Lower lobe of right lung (tissue), 2 donors: ENCODE measurements around the gene TSTD1. TPM values are rescaled to one million over a fixed set of nuclear protein-coding genes. Genes with fewer than 3 reads are reported as not detected.

ENCODE experiments used
- ATAC-seq, 2 donors: fragments of 200-7000 bp; cut with Tn5 transposase; one replicate each; pipeline ENCODE4 v1.9.1; 2020 to 2022; ENCODE audit warnings: mild to moderate bottlenecking in 2 of 2, moderate library complexity in 2 of 2
- DNase-seq: peaks from one replicate; pipeline ENCODE4 v3.0.0-alpha.2; 2020
- H3K27ac ChIP-seq: fragments of 200-600 bp; one replicate; pipeline ENCODE4 v1.8.0; 2022
- H3K27me3 ChIP-seq: fragments of 200-600 bp; one replicate; pipeline ENCODE4 v1.8.0; 2022; ENCODE audit warnings: low read depth
- H3K36me3 ChIP-seq: fragments of 200-600 bp; one replicate; pipeline ENCODE4 v1.8.0; 2022; ENCODE audit warnings: mild to moderate bottlenecking
- H3K4me1 ChIP-seq: fragments of 200-600 bp; one replicate; pipeline ENCODE4 v1.8.0; 2022
- H3K4me3 ChIP-seq: fragments of 200-600 bp; one replicate; pipeline ENCODE4 v1.8.0; 2022; ENCODE audit warnings: mild to moderate bottlenecking
- H3K9me3 ChIP-seq: fragments of 200-600 bp; one replicate; pipeline ENCODE4 v1.8.0; 2022
- intact Hi-C: fragments of 100-400 bp; cut with DNase I; formaldehyde crosslinking; loops from one replicate; pipeline ENCODE4 v1.11.0; 2022
- long read RNA-seq: library from polyadenylated mRNA; unstranded; transcript quantifications from one replicate; pipeline ENCODE4 v2.0.0, GENCODE V29; 2021
- total RNA-seq: library from RNA; stranded (reverse); fragmentation: NEBNext Ultra II Directional; extraction: Animal tissue kit (Norgen Biotek cat#: 25700); gene quantifications from one replicate; pipeline ENCODE4 v1.2.1, GENCODE V29; 2021
- TF ChIP-seq, protein P1 (sequence below): fragments of 200-600 bp; IDR thresholded peaks from one replicate; pipeline ENCODE4 v1.8.0; 2022; ENCODE audit warnings: antibody characterized with exemption, mild to moderate bottlenecking
- donor health status: DM: no; HTN: yes; CAD: no; lungs with severe emphysema.

Gene TSTD1, protein sequence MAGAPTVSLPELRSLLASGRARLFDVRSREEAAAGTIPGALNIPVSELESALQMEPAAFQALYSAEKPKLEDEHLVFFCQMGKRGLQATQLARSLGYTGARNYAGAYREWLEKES
- total RNA-seq, result 63.2 TPM
- long read RNA-seq, transcript TSTD1-204 (4 exons, 593 nt), result major isoform, 41 of 64 reads
- long read RNA-seq, partial matches to known transcripts, result 1 of 64 reads
- long read RNA-seq, other reads (novel, unspliced or antisense), result 17 of 64 reads

DNA sequence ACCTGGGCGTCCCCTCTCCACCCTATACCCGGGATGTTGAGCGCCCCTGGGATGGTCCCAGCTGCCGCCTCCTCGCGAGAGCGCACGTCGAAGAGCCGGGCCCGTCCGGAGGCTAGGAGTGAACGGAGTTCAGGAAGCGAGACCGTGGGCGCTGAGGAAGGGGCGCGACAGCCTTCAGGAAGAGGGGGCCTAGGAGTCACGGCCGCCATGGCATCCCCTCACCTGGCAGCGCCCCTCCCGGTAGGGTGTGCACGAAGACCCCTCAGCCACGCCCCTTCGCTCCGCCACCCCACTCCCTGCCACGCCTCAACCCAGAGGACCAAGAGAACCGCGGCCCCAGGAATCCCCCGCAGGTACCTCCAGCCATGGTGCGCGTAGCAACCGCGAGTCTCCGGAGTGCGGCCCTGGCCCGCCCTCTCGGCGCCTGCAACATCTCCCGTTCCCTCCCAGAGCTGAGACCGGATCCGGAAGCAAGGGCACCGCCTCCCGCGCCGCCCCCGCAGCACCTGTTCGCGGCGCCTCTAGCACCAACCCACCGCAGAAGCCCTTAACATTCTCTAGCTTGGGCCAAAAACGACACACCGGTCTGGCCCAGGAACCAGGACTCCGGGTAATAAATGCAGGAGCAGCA, at the start of gene TSTD1:
Gene TSTD1 (minus strand): TSS at position 442 of the 631 bp plus-strand sequence. CDS start 75 bp downstream, at position 367.
- Histone ChIP-seq H3K27me3 (no peaks in the 10 kb centered on the region), H3K4me3 (peak within 1 kb of the TSS; percentile 67), H3K27ac (peak within 1 kb of the TSS; percentile 80), H3K36me3 (peaks cover 49% of the 10 kb centered on the region), H3K4me1 (peaks cover 28% of the 10 kb centered on the region), H3K9me3 (no peaks in the 10 kb centered on the region)
- DNase-seq, result peak; percentile 90
- intact Hi-C loops, result no loop called here
- peak; percentile 96 to 98 for ATAC-seq
- TF ChIP-seq, protein P1, sequence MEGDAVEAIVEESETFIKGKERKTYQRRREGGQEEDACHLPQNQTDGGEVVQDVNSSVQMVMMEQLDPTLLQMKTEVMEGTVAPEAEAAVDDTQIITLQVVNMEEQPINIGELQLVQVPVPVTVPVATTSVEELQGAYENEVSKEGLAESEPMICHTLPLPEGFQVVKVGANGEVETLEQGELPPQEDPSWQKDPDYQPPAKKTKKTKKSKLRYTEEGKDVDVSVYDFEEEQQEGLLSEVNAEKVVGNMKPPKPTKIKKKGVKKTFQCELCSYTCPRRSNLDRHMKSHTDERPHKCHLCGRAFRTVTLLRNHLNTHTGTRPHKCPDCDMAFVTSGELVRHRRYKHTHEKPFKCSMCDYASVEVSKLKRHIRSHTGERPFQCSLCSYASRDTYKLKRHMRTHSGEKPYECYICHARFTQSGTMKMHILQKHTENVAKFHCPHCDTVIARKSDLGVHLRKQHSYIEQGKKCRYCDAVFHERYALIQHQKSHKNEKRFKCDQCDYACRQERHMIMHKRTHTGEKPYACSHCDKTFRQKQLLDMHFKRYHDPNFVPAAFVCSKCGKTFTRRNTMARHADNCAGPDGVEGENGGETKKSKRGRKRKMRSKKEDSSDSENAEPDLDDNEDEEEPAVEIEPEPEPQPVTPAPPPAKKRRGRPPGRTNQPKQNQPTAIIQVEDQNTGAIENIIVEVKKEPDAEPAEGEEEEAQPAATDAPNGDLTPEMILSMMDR, result no peak

DNA sequence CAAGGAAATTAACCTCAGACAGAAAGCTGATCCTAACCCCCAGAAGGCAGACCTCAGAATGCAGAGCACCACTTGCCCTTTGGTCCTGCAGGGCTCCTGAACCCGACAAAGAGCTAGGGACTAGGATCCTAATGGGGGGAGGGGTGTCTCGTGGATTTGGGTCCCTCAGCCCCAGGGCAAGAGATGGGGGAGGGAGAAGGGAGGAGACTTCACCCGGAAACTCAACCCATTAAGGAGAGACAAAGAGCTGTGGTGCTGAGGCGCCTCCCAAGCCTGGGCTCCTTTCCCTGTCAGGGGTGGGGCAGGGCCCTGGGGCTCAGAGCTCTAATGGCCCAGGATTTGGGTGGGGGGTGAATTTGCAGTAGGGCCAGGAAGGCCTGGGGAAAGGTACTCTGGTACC, 47.7 kb upstream of the TSTD1 start:
- H3K4me3 ChIP-seq, result no peak overlapping the region
- H3K4me1 ChIP-seq, result peaks cover 30% of the 10 kb centered on the region
- DNase-seq (no peak), ATAC-seq (no peak)
- H3K9me3 ChIP-seq, result no peaks in the 10 kb centered on the region
- H3K36me3 ChIP-seq, result no peaks in the 10 kb centered on the region
- no peaks in the 10 kb centered on the region for H3K27me3 ChIP-seq
- intact Hi-C loops, result no loop called here
- TF ChIP-seq, protein P1, result no peak
- peak overlapping the region; percentile 14 for H3K27ac ChIP-seq

DNA sequence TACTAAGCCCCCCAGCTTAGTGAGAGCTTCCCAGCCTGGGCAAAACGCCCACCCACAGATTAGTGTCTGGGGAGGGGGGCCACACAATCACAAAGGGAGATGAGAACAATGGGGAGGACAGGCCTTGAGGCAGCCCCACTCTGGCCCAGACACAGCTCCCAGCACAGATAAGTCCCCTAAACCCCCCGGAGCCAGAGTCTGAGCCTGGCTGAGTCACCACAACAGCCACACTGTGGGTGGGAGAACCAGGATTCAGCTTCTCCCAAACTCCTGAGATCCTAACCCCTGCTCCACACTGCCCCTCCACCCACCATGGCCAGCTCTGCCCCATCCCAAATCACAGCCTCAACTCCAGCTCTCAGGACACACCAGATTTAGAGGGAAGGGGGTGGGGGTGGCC, 46.4 kb upstream of the TSTD1 start:
- Histone ChIP-seq H3K4me1 (peaks cover 35% of the 10 kb centered on the region), H3K36me3 (no peaks in the 10 kb centered on the region), H3K27ac (peak overlapping the region; percentile 18), H3K9me3 (no peaks in the 10 kb centered on the region), H3K27me3 (no peaks in the 10 kb centered on the region), H3K4me3 (no peak overlapping the region)
- DNase-seq (no peak), ATAC-seq (no peak)
- TF ChIP-seq, protein P1, result no peak
- intact Hi-C loops, result no loop called here

DNA sequence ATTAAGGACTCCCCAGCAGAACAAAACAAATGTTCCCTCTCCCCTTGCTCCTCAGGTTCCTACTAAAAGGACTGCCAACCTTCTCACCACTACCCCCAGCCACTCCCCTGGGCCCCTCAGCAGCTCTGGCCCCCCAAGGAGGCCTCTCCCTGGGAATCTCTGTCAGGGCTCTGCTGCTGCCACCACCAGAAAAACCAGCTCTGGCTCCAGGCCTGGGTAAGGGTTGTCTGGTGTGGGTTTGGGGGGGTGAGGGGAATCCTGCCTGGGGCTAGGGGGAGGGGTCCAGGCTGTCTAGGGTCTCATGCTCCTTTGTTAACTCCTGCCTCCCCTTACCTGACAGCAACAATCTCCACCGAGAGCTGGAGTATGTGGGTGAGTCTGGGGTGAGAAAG, 45.8 kb upstream of the TSTD1 start:
- DNase-seq, result no peak
- H3K27ac ChIP-seq, result peak overlapping the region; percentile 80

DNA sequence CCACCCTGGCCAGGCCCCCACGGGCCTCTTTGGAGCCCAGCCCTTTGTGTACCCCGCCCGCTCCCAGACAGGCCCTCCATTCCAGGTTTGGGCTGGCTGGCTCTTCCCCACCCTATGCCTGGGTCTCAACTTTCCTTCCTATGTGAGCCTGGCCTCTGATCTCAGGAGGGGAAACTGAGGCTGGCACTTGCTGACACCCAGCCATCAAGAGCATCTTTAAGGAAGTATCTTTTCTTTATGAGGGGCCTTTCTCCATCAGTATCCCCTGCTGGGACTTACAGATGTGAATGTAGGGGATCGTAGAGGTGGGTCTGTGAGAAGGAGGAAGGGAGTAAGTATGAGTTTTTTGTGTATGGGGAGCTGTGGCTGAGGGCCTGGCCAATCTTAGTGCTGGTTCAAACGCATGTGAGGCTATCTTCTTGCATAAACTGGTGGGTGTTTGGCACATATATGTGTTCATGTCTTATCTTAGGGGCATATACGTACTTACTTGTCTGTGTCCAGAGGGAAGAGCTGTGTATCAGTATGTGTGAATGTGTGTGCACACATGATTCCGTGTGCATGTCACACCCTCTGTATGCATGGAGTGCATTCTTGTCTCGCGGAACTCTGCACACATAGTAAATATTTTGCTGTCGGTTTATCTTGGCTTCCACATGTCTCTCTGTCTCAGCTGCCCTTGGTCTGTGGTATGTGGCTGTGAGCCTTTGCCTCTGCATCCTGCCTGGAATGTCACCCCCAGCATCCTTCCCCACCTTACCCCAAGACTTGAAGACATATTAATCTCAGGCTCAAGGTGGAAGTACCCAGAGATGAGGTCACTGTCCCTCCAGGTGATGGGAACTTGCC, 45.2 kb upstream of the TSTD1 start:
- DNase-seq, result no peak
- H3K36me3 ChIP-seq, result no peaks in the 10 kb centered on the region
- no peaks in the 10 kb centered on the region for H3K27me3 ChIP-seq
- intact Hi-C loops, result no loop called here
- TF ChIP-seq, protein P1, result no peak
- peak overlapping the region; percentile 80 for H3K27ac ChIP-seq
- H3K4me3 ChIP-seq, result no peak overlapping the region
- no peaks in the 10 kb centered on the region for H3K9me3 ChIP-seq
- H3K4me1 ChIP-seq, result peaks cover 33% of the 10 kb centered on the region
- ATAC-seq, result peak in 1 of 2 donors; percentile 1

More for the DNA sequence above, 45.8 kb upstream of the TSTD1 start:
- ATAC-seq, result no peak
- intact Hi-C loops, result no loop called here
- H3K27me3 ChIP-seq, result no peaks in the 10 kb centered on the region
- TF ChIP-seq, protein P1, result no peak
- no peak overlapping the region for H3K4me3 ChIP-seq
- no peaks in the 10 kb centered on the region for H3K9me3 ChIP-seq
- H3K36me3 ChIP-seq, result no peaks in the 10 kb centered on the region
- peaks cover 33% of the 10 kb centered on the region for H3K4me1 ChIP-seq
